B cell (primary cell): Measurements from ENCODE around the gene ANKS1B. TPM values are rescaled to one million over a fixed set of nuclear protein-coding genes. Genes with fewer than 3 reads are reported as not detected.

Experiments used
- ATAC-seq: fragments of 200-7000 bp; cut with Tn5 transposase; one replicate; pipeline ENCODE4 v1.10.0; 2021; ENCODE audit warnings: low read depth, mild to moderate bottlenecking, moderate number of reproducible peaks, moderate library complexity
- CTCF ChIA-PET: fragments of 350-600 bp; sonication (Branson Sonifier 250); formaldehyde crosslinking; loops from one replicate; lab custom pipeline; 2021; ENCODE audit warnings: antibody characterized with exemption, inconsistent platforms; lab: Charles Lee
- POLR2A ChIA-PET: fragments of 350-600 bp; sonication (Branson Sonifier 250); formaldehyde crosslinking; loops from one replicate; lab custom pipeline; 2021; ENCODE audit warnings: antibody characterized with exemption; lab: Charles Lee
- DNase-seq: peaks from one replicate; pipeline ENCODE4 v3.0.0; 2013
- H2AFZ ChIP-seq: 2 replicates; pipeline ENCODE4 v1.6.1; 2012; ENCODE audit warnings: mild to moderate bottlenecking, low read depth, low read length; ENCODE audit not compliant: insufficient read depth, poor library complexity, severe bottlenecking
- H3K27ac ChIP-seq, 2 donors: 1 replicate in 1 of 2; 2 replicates in 1 of 2; pipeline ENCODE4 v1.5.1; 2012 to 2013; ENCODE audit warnings: low read length in 2 of 2, mild to moderate bottlenecking in 2 of 2, moderate library complexity in 1 of 2
- H3K27me3 ChIP-seq, 4 experiments: fragments of 200-600 bp in 1 of 4; sonication (generic) in 1 of 4; replicated peaks in 1 of 4; 1 replicate in 2 of 4; 2 replicates in 2 of 4; pipeline versions ENCODE4 v1.6.1 to v1.7.0; 2013 to 2016; ENCODE audit warnings: low read length in 3 of 4, mild to moderate bottlenecking in 2 of 4, mixed read lengths in 1 of 4, moderate library complexity in 1 of 4; ENCODE audit not compliant: insufficient read depth in 4 of 4, control insufficient read depth in 3 of 4; ENCODE audit errors: control extremely low read depth in 1 of 4
- H3K36me3 ChIP-seq, 2 experiments: replicated peaks in 1 of 2; 1 replicate in 1 of 2; 2 replicates in 1 of 2; pipeline versions ENCODE4 v1.6.1 to v1.7.1; 2013; ENCODE audit warnings: low read length in 1 of 2; ENCODE audit not compliant: insufficient read depth in 2 of 2, control insufficient read depth in 1 of 2; ENCODE audit errors: control extremely low read depth in 1 of 2, extremely low read depth in 1 of 2
- H3K4me1 ChIP-seq, 2 donors: fragments of 200-600 bp in 1 of 2; sonication (generic) in 1 of 2; 1 replicate in 1 of 2; 2 replicates in 1 of 2; pipeline versions ENCODE4 v1.5.1 to v1.6.1; 2013 to 2017; ENCODE audit warnings: low read length in 2 of 2; ENCODE audit not compliant: control insufficient read depth in 2 of 2, insufficient read depth in 2 of 2
- H3K4me2 ChIP-seq: replicated peaks from 2 replicates; pipeline ENCODE3; 2012; ENCODE audit warnings: mild to moderate bottlenecking, low read depth, low read length; ENCODE audit not compliant: poor library complexity, severe bottlenecking
- H3K4me3 ChIP-seq, 5 experiments: fragments of 200-600 bp in 1 of 5; sonication (generic) in 1 of 5; 1 replicate in 3 of 5; 2 replicates in 2 of 5; pipeline versions ENCODE4 v1.5.1 to v1.7.0; 2011 to 2016; ENCODE audit warnings: low read length in 4 of 5, mild to moderate bottlenecking in 4 of 5, low read depth in 2 of 5, control low read depth in 1 of 5, moderate library complexity in 1 of 5; ENCODE audit not compliant: insufficient read depth in 1 of 5; ENCODE audit errors: control extremely low read depth in 1 of 5, extremely low read depth in 1 of 5
- H3K79me2 ChIP-seq: fragments of 200-600 bp; sonication (generic); one replicate; pipeline ENCODE4 v1.6.0; 2016; ENCODE audit warnings: low read length; ENCODE audit not compliant: control insufficient read depth, insufficient read depth
- H3K9ac ChIP-seq: fragments of 200-600 bp; sonication (generic); 2 replicates; pipeline ENCODE4 v1.6.1; 2017; ENCODE audit warnings: mild to moderate bottlenecking, low read length, moderate library complexity
- H3K9me3 ChIP-seq, 3 donors: one replicate each; pipeline versions ENCODE4 v1.6.1 to v1.7.1; 2013; ENCODE audit warnings: low read length in 2 of 3; ENCODE audit not compliant: control insufficient read depth in 2 of 3, insufficient read depth in 1 of 3; ENCODE audit errors: control extremely low read depth in 1 of 3
- H4K20me1 ChIP-seq: 2 replicates; pipeline ENCODE4 v1.6.0; 2012; ENCODE audit warnings: mild to moderate bottlenecking, low read length; ENCODE audit not compliant: insufficient read depth, control insufficient read depth, poor library complexity, severe bottlenecking
- H3K27ac Mint-ChIP-seq: one replicate; pipeline ENCODE4 v1.8.0; 2021; ENCODE audit warnings: mixed read lengths
- H3K27me3 Mint-ChIP-seq: one replicate; pipeline ENCODE4 v1.8.0; 2021; ENCODE audit warnings: mixed read lengths
- H3K4me1 Mint-ChIP-seq: one replicate; pipeline ENCODE4 v1.8.0; 2021; ENCODE audit warnings: mixed read lengths
- H3K4me3 Mint-ChIP-seq: one replicate; pipeline ENCODE4 v1.8.0; 2021; ENCODE audit warnings: mixed read lengths
- H3K9me3 Mint-ChIP-seq: one replicate; pipeline ENCODE4 v1.8.0; 2022; ENCODE audit warnings: mixed read lengths; ENCODE audit not compliant: insufficient read depth
- EZH2 ChIP-seq: IDR thresholded peaks from 2 replicates; pipeline ENCODE4 v1.6.1; 2012; ENCODE audit warnings: borderline replicate concordance, low read depth, mild to moderate bottlenecking, moderate library complexity, low read length; ENCODE audit not compliant: insufficient read depth, poor library complexity, severe bottlenecking
- WGBS: methylation state at CpG from one replicate; pipeline ENCODE4 v1.1.5; 2013; ENCODE audit warnings: missing lambda C conversion rate; ENCODE audit not compliant: insufficient coverage; 5-methylcytosine and 5-hydroxymethylcytosine counted together
- intact Hi-C: fragments of 100-400 bp; cut with micrococcal nuclease; formaldehyde crosslinking; loops from one replicate; pipeline ENCODE4 v1.10.0; 2022
- polyA plus RNA-seq: library from polyadenylated mRNA; depleted of rRNA; stranded (reverse); fragments of >200 nt; gene quantifications from 2 replicates; pipeline ENCODE4 v1.2.3, GENCODE V29; 2012
- total RNA-seq, 2 donors: library from RNA; stranded (reverse); fragments of 120-200 nt in 1 of 2; gene quantifications; 1 replicate in 1 of 2; 2 replicates in 1 of 2; pipeline versions ENCODE4 v1.2.3 to v1.2.4, GENCODE V29; 2013 to 2022
- TF ChIP-seq, protein P1 (sequence below): fragments of 200-600 bp; IDR thresholded peaks from one replicate; pipeline ENCODE4 v1.8.0; 2022; ENCODE audit warnings: antibody characterized with exemption, mild to moderate bottlenecking

The ANKS1B gene
- total and polyA plus RNA-seq, 2 donors (not counting 1 experiment from before 2014, with no cell fraction given): not detected

DNA sequence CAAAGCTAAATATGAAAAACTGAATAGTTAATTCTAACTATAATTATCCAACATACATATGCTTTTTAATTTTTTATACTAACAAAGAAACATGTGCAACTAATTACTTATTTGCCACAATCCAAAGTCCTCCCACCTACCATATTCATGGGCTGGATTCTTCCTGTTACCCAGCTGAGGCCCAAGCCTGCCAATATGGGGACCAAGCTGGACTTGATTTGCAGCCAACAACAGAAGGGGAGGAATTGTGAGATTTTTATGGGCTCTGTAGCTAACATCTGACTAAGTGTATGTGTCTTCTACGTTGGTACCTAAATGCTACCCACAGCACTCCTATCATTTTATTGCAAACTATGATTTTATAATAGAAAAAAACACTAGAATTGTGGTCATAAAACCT lies 13.1 kb upstream of the ANKS1B start:
- H3K4me3 Mint-ChIP-seq: no peak overlapping the region
- Histone ChIP-seq H3K27ac (no peak overlapping the region), H3K9ac (no peak overlapping the region), H3K27me3 (no peaks in the 10 kb centered on the region), H4K20me1 (no peaks in the 10 kb centered on the region), H3K9me3 (peaks cover 0 to 9% (median 5%) of the 10 kb centered on the region in 3 donors), H3K36me3 (no peaks in the 10 kb centered on the region), H3K4me3 (no peak overlapping the region), H3K79me2 (no peaks in the 10 kb centered on the region), H2AFZ (no peak overlapping the region), H3K4me1 (no peaks in the 10 kb centered on the region), H3K4me2 (no peak overlapping the region)
- DNase-seq (no peak), ATAC-seq (no peak)
- H3K27me3 Mint-ChIP-seq: no peaks in the 10 kb centered on the region
- intact Hi-C loops: no loop called here
- H3K9me3 Mint-ChIP-seq: peaks cover 20% of the 10 kb centered on the region
- POLR2A ChIA-PET: no interaction called here
- CTCF ChIA-PET: no interaction called here
- TF ChIP-seq, protein P1, sequence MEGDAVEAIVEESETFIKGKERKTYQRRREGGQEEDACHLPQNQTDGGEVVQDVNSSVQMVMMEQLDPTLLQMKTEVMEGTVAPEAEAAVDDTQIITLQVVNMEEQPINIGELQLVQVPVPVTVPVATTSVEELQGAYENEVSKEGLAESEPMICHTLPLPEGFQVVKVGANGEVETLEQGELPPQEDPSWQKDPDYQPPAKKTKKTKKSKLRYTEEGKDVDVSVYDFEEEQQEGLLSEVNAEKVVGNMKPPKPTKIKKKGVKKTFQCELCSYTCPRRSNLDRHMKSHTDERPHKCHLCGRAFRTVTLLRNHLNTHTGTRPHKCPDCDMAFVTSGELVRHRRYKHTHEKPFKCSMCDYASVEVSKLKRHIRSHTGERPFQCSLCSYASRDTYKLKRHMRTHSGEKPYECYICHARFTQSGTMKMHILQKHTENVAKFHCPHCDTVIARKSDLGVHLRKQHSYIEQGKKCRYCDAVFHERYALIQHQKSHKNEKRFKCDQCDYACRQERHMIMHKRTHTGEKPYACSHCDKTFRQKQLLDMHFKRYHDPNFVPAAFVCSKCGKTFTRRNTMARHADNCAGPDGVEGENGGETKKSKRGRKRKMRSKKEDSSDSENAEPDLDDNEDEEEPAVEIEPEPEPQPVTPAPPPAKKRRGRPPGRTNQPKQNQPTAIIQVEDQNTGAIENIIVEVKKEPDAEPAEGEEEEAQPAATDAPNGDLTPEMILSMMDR: no peak
- TF ChIP-seq EZH2: no peak
- no peaks in the 10 kb centered on the region for H3K4me1 Mint-ChIP-seq
- no CpG with 5 or more reads among the region's 1 CpG for WGBS
- H3K27ac Mint-ChIP-seq: no peak overlapping the region

DNA sequence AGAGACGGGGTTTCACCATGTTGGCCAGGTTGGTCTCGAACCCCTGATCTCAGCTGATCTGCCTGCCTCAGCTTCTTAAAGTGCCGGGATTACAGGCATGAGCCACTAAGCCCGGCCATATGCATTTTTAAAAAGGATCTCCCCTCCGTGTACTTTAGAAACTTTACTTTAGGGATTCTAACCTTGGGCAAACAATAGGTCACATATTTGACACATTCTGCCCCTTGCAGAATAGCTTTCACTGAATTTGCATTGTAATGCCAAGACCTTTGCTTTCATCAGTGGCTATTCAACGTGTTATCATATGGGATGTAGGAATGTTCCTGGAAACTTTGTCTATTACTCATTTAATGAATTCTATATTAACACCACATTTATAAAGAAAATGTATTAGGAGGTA lies 11.4 kb upstream of the ANKS1B start:
- Mint-ChIP-seq H3K4me3 (no peak overlapping the region), H3K27ac (no peak overlapping the region), H3K9me3 (peaks cover 20% of the 10 kb centered on the region), H3K4me1 (no peaks in the 10 kb centered on the region), H3K27me3 (no peaks in the 10 kb centered on the region)
- 92% methylated on average over 3 of the region's 6 CpGs for WGBS
- Histone ChIP-seq H3K4me1 (no peaks in the 10 kb centered on the region), H2AFZ (no peak overlapping the region), H4K20me1 (no peaks in the 10 kb centered on the region), H3K4me3 (no peak overlapping the region), H3K4me2 (no peak overlapping the region), H3K36me3 (no peaks in the 10 kb centered on the region), H3K79me2 (no peaks in the 10 kb centered on the region), H3K9ac (no peak overlapping the region), H3K9me3 (peaks cover 0 to 9% (median 5%) of the 10 kb centered on the region in 3 donors), H3K27ac (no peak overlapping the region), H3K27me3 (no peaks in the 10 kb centered on the region)
- no peak for ATAC-seq
- DNase-seq: no peak
- TF ChIP-seq EZH2: no peak
- TF ChIP-seq, protein P1: no peak
- intact Hi-C loops: no loop called here
- CTCF ChIA-PET: no interaction called here
- POLR2A ChIA-PET: no interaction called here
